Vagina (tissue), 2 donors: ENCODE measurements around the gene SLC2A4RG.

Experiments used
- CTCF ChIP-seq, 3 experiments: fragments of 450-650 bp in 2 of 3; fragments of 200-600 bp in 1 of 3; sonication (generic) in 1 of 3; IDR thresholded peaks; one replicate each; pipeline ENCODE4 v1.5.1; 2017 to 2019; ENCODE audit warnings: antibody characterized with exemption in 3 of 3, mild to moderate bottlenecking in 2 of 3, moderate library complexity in 2 of 3
- POLR2A ChIP-seq, 2 donors: fragments of 450-650 bp; IDR thresholded peaks; one replicate each; pipeline ENCODE4 v1.6.1; 2017; ENCODE audit warnings: antibody characterized with exemption in 2 of 2, mild to moderate bottlenecking in 2 of 2, moderate library complexity in 2 of 2
- POLR2AphosphoS5 ChIP-seq, 2 donors: sonication (generic); formaldehyde crosslinking; IDR thresholded peaks; one replicate each; pipeline ENCODE4 v1.9.0; 2017; ENCODE audit warnings: antibody characterized with exemption in 2 of 2, mild to moderate bottlenecking in 2 of 2, low read depth in 1 of 2; ENCODE audit not compliant: insufficient read depth in 1 of 2

- TF ChIP-seq CTCF (IDR thresholded peaks at IDR 0.05) (no peak), POLR2AphosphoS5 (IDR thresholded peaks at IDR 0.05; ENCODE audit: insufficient read depth in 1 of 2, low read depth in 1 of 2) (no peak), POLR2A (IDR thresholded peaks at IDR 0.05) (no peak)
Measured at GRCh38 chr20:63691711-63692435, 47.7 kb upstream of the SLC2A4RG start.
